Endothelial cell of umbilical vein (primary cell): ENCODE measurements around the gene FAM171A2.

Experiments used
- EZH2 ChIP-seq: IDR thresholded peaks from 2 replicates; pipeline ENCODE4 v1.6.1; 2012; ENCODE audit warnings: borderline replicate concordance, low read depth, mild to moderate bottlenecking, moderate library complexity, low read length, inconsistent platforms; ENCODE audit not compliant: severe bottlenecking
- FOS ChIP-seq: IDR thresholded peaks from 2 replicates; pipeline ENCODE4 v1.6.1; 2011; ENCODE audit warnings: mild to moderate bottlenecking, low read length, moderate library complexity, borderline replicate concordance; ENCODE audit not compliant: insufficient read depth
- JUN ChIP-seq: IDR thresholded peaks from 2 replicates; pipeline ENCODE4 v1.6.1; 2011; ENCODE audit warnings: borderline replicate concordance, low read depth; ENCODE audit not compliant: insufficient read length, insufficient read depth
- MYC ChIP-seq: IDR thresholded peaks from one replicate; pipeline ENCODE4 v1.6.1; 2011; ENCODE audit warnings: mild to moderate bottlenecking, low read depth, low read length
- POLR2A ChIP-seq: IDR thresholded peaks from 2 replicates; pipeline ENCODE4 v1.6.1; 2012; ENCODE audit warnings: low read depth, mild to moderate bottlenecking, control low read depth, low read length
- POLR2AphosphoS5 ChIP-seq: IDR thresholded peaks from 2 replicates; pipeline ENCODE4 v1.6.1; 2012; ENCODE audit warnings: low read depth, mild to moderate bottlenecking, control low read depth, low read length, moderate library complexity; ENCODE audit not compliant: insufficient read depth
- TF ChIP-seq, protein P1 (sequence below), 2 donors: IDR thresholded peaks; 1 replicate in 1 of 2; 2 replicates in 1 of 2; pipeline ENCODE4 v1.5.1; 2011; ENCODE audit warnings: low read length in 2 of 2, mild to moderate bottlenecking in 2 of 2, moderate library complexity in 2 of 2, control low read depth in 1 of 2, inconsistent platforms in 1 of 2, low read depth in 1 of 2; ENCODE audit not compliant: insufficient read depth in 1 of 2; ENCODE audit errors: extremely low read depth in 1 of 2
- TF ChIP-seq, protein P2 (sequence below): IDR thresholded peaks from 2 replicates; pipeline ENCODE4 v1.6.1; 2011; ENCODE audit not compliant: insufficient read depth, insufficient read length

- TF ChIP-seq FOS (no peak), POLR2A (no peak), EZH2 (no peak), POLR2AphosphoS5 (no peak), JUN (no peak), MYC (no peak)
- TF ChIP-seq, protein P1, sequence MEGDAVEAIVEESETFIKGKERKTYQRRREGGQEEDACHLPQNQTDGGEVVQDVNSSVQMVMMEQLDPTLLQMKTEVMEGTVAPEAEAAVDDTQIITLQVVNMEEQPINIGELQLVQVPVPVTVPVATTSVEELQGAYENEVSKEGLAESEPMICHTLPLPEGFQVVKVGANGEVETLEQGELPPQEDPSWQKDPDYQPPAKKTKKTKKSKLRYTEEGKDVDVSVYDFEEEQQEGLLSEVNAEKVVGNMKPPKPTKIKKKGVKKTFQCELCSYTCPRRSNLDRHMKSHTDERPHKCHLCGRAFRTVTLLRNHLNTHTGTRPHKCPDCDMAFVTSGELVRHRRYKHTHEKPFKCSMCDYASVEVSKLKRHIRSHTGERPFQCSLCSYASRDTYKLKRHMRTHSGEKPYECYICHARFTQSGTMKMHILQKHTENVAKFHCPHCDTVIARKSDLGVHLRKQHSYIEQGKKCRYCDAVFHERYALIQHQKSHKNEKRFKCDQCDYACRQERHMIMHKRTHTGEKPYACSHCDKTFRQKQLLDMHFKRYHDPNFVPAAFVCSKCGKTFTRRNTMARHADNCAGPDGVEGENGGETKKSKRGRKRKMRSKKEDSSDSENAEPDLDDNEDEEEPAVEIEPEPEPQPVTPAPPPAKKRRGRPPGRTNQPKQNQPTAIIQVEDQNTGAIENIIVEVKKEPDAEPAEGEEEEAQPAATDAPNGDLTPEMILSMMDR (IDR thresholded peaks at IDR 0.05; ENCODE audit: extremely low read depth in 1 of 2, insufficient read depth in 1 of 2, low read depth in 1 of 2, low read length in 2 of 2) = no peak
- TF ChIP-seq, protein P2, sequence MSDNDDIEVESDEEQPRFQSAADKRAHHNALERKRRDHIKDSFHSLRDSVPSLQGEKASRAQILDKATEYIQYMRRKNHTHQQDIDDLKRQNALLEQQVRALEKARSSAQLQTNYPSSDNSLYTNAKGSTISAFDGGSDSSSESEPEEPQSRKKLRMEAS = no peak
These were observed 49.2 kb downstream of the FAM171A2 start for GRCh38 chr17:44314524-44314868.
